Activated T-cell treated with anti-CD3 and anti-CD28 coated beads, Interleukin-2, amount 50 U/mL, for 72 hours (primary cell): ENCODE data around the gene R3HDM1. TPM values are rescaled to one million over a fixed set of nuclear protein-coding genes. Genes with fewer than 3 reads are reported as not detected.
A peak's percentile ranks its signal among the peaks of the same experiment; 100 is the strongest.
"Not testable (repeated sequence)": the region's sequence is repeated elsewhere in the genome, so short reads cannot be mapped to it uniquely, and the experiment has no call there.

Experiments
- ATAC-seq, 2 donors: fragments of 150-1000 bp; cut with Tn5 transposase; replicated peaks in 1 of 2; 2 replicates each; pipeline ENCODE4 v1.10.0; 2021; ENCODE audit warnings: moderate library complexity in 2 of 2, mild to moderate bottlenecking in 1 of 2
- DNase-seq, 2 donors: peaks; one replicate each; pipeline ENCODE4 v3.0.0; 2021 to 2022; ENCODE audit warnings: mixed read lengths in 1 of 2
- H3K27ac Mint-ChIP-seq: one replicate; pipeline ENCODE4 v1.8.0; 2022; ENCODE audit warnings: mild to moderate bottlenecking, moderate library complexity, mixed read lengths
- H3K27me3 Mint-ChIP-seq: one replicate; pipeline ENCODE4 v1.8.0; 2022; ENCODE audit warnings: low read depth, mixed read lengths
- H3K36me3 Mint-ChIP-seq, 2 donors: one replicate each; pipeline ENCODE4 v1.8.0; 2022; ENCODE audit warnings: mixed read lengths in 2 of 2, mild to moderate bottlenecking in 1 of 2; ENCODE audit not compliant: insufficient read depth in 2 of 2
- H3K4me1 Mint-ChIP-seq: one replicate; pipeline ENCODE4 v1.8.0; 2022; ENCODE audit warnings: low read depth, mixed read lengths
- H3K4me3 Mint-ChIP-seq, 2 donors: one replicate each; pipeline ENCODE4 v1.8.0; 2022; ENCODE audit warnings: mild to moderate bottlenecking in 2 of 2, mixed read lengths in 2 of 2, moderate library complexity in 2 of 2
- H3K9me3 Mint-ChIP-seq, 2 donors: one replicate each; pipeline ENCODE4 v1.8.0; 2022; ENCODE audit warnings: mixed read lengths in 2 of 2
- total RNA-seq, 2 donors: library from RNA; stranded (reverse); gene quantifications; one replicate each; pipeline ENCODE4 v1.2.3, GENCODE V29; 2022

R3HDM1 gene
- total RNA-seq, 2 donors from 2014 or later = 47.7 to 50.4 TPM

DNA sequence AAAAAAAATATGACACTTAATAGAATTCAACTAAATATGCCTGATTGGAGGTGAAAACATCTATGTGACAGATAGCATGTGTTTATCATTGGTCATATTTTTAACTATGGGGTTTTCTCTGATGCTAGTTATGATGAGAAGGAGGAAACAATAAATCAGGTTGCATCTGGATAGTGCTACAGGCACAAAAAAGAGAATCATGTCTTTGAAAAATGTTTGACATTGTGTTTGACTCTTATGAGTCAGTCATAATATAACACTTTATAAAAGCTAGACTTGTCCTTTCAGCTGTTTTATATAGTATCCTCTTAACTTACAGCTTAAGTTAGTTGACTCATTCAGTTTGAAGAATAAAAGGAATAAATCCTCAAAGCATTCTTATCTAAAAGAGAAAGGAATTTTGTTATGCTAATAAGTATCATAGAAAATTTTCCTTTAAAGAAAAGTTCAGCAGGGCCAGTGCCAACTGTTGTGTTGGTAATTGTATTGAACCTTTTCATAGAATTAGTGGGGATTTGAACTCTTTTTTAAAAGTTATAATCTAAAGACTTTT lies 131.9 kb downstream of the R3HDM1 start:
- H3K36me3 Mint-ChIP-seq = peaks cover 6 to 12% of the 10 kb centered on the region in 2 donors
- no peak for ATAC-seq
- H3K27me3 Mint-ChIP-seq = no peaks in the 10 kb centered on the region
- DNase-seq = no peak
- peaks cover 52% of the 10 kb centered on the region for H3K4me1 Mint-ChIP-seq
- no peaks in the 10 kb centered on the region for H3K9me3 Mint-ChIP-seq
- no peak overlapping the region for H3K4me3 Mint-ChIP-seq
- no peak overlapping the region for H3K27ac Mint-ChIP-seq

DNA sequence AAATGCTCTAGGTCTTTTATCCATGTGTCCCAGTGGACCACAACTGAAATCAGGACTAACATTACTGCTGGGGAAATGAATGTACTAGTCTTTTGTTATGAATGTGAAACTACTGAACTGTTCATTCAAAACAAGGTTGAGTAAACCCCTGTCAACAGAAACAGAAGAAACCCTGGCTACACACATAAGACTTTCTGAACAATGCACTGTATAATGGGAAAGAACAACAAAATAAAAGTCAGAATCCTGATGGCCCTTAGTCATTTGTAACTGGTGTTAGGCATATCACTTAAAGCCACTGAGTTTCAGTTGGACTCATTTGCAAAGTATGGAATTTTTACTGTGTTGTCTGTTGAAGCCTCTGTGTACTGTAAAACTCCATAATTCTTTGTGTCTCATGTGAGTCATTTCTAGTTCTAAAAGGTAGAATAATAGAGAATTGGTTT lies 133.4 kb downstream of the R3HDM1 start:
- Mint-ChIP-seq H3K27me3 (no peaks in the 10 kb centered on the region), H3K4me3 (no peak overlapping the region), H3K9me3 (no peaks in the 10 kb centered on the region), H3K4me1 (peaks cover 50% of the 10 kb centered on the region), H3K36me3 (peaks cover 6 to 12% of the 10 kb centered on the region in 2 donors), H3K27ac (peak overlapping the region; percentile 12)
- peak; percentile 85 to 89 for ATAC-seq
- DNase-seq = no peak

DNA sequence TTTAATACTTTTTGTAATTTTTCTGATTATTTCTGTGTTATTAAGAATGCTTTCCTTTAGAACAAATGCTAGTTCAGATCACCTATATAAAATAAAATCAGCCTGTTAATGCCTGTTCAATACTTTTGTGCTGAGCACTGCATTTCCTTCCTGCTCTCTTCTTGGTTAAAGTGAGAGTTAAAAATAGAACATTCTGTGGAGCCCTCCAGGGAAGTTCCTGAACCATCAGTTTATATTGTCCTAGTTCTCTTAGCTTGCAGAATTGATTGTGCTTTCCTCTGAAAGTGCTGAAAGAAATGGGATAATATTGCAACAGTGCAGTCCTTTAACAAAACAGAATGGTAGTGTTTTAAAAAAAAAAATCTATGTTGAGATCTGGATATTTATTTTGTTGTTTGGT lies 135.8 kb downstream of the R3HDM1 start:
- Mint-ChIP-seq H3K36me3 (peaks cover 2 to 8% of the 10 kb centered on the region in 2 donors), H3K27me3 (no peaks in the 10 kb centered on the region), H3K4me1 (peaks cover 32% of the 10 kb centered on the region), H3K4me3 (no peak overlapping the region), H3K27ac (no peak overlapping the region), H3K9me3 (no peaks in the 10 kb centered on the region)
- ATAC-seq = no peak
- DNase-seq = no peak

DNA sequence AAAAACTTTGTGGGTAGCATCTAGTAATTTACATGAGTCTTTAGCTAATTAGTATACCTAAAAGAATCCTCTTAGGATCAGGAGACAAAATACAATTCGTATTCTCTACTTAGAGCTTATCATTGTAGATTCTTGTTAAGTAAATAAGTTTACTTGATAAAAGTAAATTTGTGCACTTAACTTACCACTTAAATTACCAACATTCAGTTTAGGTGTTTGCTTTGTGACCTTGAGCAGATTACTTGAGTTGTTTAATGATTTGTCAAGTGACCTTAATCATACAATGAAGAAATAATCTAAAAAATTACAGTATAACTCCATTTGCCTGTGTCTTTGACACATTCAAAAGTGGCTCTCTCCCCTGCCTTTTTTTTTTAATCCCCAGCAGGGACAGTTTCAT lies 143.2 kb downstream of the R3HDM1 start:
- no peak overlapping the region for H3K4me3 Mint-ChIP-seq
- no peaks in the 10 kb centered on the region for H3K27me3 Mint-ChIP-seq

DNA sequence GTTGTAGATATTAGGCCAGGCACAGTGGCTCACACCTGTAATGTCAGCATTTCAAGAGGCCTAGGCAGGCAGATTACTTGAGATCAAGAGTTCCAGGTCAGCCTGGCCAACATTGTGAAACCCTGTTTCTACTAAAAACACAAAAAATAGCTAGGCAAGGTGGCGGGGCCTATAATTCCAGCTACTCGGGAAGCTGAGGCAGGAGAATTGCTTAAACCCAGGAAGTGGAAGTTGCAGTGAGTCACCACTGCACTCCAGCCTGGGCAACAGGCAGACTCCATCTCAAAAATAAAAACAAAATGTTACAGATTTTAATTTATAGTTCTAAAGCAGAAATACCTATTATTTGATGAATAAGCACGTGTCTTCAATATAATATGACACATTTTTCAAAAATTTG lies 144.7 kb downstream of the R3HDM1 start:
- no peak overlapping the region for H3K4me3 Mint-ChIP-seq
- H3K36me3 Mint-ChIP-seq = peaks cover 0 to 12% of the 10 kb centered on the region in 2 donors
- no peaks in the 10 kb centered on the region for H3K9me3 Mint-ChIP-seq
- no peak for ATAC-seq
- H3K4me1 Mint-ChIP-seq = no peaks in the 10 kb centered on the region
- no peaks in the 10 kb centered on the region for H3K27me3 Mint-ChIP-seq
- H3K27ac Mint-ChIP-seq = no peak overlapping the region
- no peak for DNase-seq

More for the DNA sequence above, 143.2 kb downstream of the R3HDM1 start:
- no peak for ATAC-seq
- Mint-ChIP-seq H3K4me1 (no peaks in the 10 kb centered on the region), H3K36me3 (peaks cover 0 to 10% of the 10 kb centered on the region in 2 donors), H3K9me3 (no peaks in the 10 kb centered on the region), H3K27ac (no peak overlapping the region)
- DNase-seq = no peak

DNA sequence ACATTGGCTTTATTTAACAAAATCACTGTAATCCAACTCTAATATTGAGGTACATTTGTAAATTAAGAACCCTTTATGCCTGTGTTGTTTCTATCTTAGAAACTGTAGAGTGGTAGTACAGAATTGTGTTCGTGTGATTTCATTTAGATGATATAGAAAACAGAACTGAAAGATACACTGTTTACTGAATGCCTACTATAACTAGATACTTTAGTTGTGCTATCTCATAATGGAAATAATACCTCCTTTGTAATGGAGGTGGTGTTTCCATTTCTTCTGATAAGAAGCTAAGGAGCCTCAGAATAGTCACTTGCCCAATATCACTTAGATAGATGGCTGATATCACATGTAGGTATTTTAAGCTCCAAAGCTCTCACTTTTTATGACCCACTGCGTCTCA lies 147.8 kb downstream of the R3HDM1 start:
- H3K36me3 Mint-ChIP-seq = peaks cover 1 to 16% of the 10 kb centered on the region in 2 donors
- H3K9me3 Mint-ChIP-seq = peaks cover 0 to 1% of the 10 kb centered on the region in 2 donors
- H3K4me1 Mint-ChIP-seq = no peaks in the 10 kb centered on the region
- H3K27me3 Mint-ChIP-seq = no peaks in the 10 kb centered on the region
- ATAC-seq (no peak), DNase-seq (no peak)
- H3K4me3 Mint-ChIP-seq = no peak overlapping the region
- H3K27ac Mint-ChIP-seq = no peak overlapping the region

DNA sequence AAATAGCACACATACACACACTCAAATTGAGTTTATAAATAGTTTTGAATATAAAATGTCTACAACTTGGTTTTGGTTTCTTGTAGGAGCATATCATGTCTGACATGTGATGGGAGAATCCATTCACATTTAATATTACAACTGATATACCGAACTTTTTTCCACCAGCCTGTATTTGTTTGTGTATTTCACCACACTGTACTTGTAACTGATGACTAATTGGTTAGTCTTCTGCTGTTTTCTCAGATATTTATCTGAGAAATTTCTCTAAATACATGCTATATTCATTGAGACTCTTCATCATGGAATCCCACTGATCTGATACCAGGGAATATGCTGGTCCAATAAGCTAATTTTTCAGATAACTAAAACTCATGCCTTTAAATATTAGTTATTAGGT lies 154.1 kb downstream of the R3HDM1 start:
- H3K4me1 Mint-ChIP-seq = peaks cover 26% of the 10 kb centered on the region
- no peaks in the 10 kb centered on the region for H3K27me3 Mint-ChIP-seq
- H3K27ac Mint-ChIP-seq = no peak overlapping the region
- ATAC-seq (no peak), DNase-seq (no peak)
- no peak overlapping the region for H3K4me3 Mint-ChIP-seq
- peaks cover 0 to 1% of the 10 kb centered on the region in 2 donors for H3K9me3 Mint-ChIP-seq
- H3K36me3 Mint-ChIP-seq = peaks cover 4 to 12% of the 10 kb centered on the region in 2 donors

DNA sequence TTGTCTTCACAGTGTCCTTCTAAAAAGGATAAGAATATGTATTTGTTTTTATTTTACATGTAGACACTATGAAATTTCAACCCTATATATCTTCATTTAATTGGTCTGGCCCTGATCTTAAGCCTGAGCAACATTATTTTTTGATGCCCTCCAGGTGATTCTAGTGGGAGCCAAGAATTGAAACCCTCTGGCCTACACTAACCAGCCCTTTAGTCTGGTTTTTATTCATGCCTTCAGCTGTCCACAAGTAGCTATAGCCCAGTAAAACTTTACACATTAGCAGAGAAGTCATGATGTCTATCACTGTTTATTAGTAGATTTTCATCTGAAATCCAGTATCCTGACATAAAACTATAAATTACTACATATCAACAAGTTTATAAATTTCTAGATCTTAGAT lies 157.7 kb downstream of the R3HDM1 start:
- Mint-ChIP-seq H3K27ac (peak overlapping the region; percentile 94), H3K4me1 (peaks cover 30% of the 10 kb centered on the region), H3K4me3 (peak overlapping the region in 1 of 2 donors; percentile 80), H3K36me3 (peaks cover 2 to 9% of the 10 kb centered on the region in 2 donors), H3K27me3 (no peaks in the 10 kb centered on the region), H3K9me3 (no peaks in the 10 kb centered on the region)
- ATAC-seq = no peak
- no peak for DNase-seq

DNA sequence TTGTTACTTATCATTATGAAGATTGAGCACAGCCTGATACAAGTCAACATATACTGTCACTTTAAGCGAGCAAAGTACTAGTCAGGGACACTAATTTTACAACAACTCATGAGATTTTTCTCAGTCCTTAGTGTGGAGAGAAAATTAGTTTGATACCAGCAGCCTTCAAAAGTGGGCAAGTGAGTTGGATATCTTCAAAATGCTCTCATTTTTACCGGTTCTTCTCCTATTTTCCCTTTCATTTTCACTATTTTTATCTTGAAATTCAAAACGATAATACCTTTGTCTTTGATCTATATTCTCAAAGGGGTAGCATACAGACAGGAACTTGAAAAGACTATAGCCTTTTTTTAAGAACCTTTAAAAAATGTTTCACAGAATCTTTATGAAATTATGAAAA lies 158.4 kb downstream of the R3HDM1 start:
- Mint-ChIP-seq H3K27ac (peak overlapping the region; percentile 94), H3K4me1 (peaks cover 30% of the 10 kb centered on the region), H3K27me3 (no peaks in the 10 kb centered on the region), H3K4me3 (peak overlapping the region; percentile 47 to 80), H3K36me3 (peaks cover under 1 to 7% of the 10 kb centered on the region in 2 donors), H3K9me3 (no peaks in the 10 kb centered on the region)
- DNase-seq = no peak
- peak; percentile 54 to 67 for ATAC-seq

DNA sequence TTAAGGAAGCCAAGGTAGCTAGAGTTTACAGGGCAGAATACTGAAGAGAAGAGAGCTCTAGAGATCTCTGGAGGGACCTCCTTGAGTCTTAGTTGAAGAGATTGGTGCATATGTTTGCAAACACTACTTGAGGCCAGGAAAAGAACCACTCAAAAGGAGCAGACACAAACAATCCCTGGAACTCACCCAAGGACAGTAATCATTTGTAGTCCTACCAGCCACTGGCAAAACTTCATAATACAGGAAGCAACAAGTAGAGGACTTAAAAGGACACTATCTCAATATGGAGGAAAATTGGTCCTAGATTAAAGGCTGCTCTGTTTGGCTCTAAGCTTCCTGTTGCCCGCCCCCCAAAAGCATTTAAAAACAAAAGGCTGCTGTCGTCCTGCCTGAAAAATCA lies 163.4 kb downstream of the R3HDM1 start:
- DNase-seq (no peak), ATAC-seq (no peak)
- no peak overlapping the region for H3K27ac Mint-ChIP-seq
- H3K9me3 Mint-ChIP-seq = no peaks in the 10 kb centered on the region
- peaks cover 0 to 10% of the 10 kb centered on the region in 2 donors for H3K36me3 Mint-ChIP-seq
- no peaks in the 10 kb centered on the region for H3K27me3 Mint-ChIP-seq
- peaks cover 11% of the 10 kb centered on the region for H3K4me1 Mint-ChIP-seq
- H3K4me3 Mint-ChIP-seq = no peak overlapping the region

DNA sequence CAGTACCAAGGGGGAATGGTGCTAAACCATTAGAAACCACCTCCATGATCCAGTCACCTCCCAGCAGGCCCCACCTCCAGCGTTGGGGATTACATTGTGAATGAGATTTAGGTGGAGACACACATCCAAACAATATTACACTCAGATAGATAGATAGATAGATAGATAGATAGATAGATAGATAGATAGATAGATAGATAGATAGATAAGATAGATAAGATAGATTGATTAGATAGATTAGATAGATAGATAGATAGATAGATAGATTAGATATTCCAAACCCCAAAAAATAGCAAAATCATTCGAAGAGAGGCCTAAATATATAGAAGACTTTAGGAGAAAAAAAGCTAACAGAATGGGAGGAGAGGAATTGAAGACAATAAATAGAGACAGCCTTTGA lies 167.6 kb downstream of the R3HDM1 start:
- DNase-seq (no peak), ATAC-seq (no peak)
- Mint-ChIP-seq H3K4me3 (no peak overlapping the region), H3K9me3 (no peaks in the 10 kb centered on the region), H3K27ac (no peak overlapping the region), H3K36me3 (peaks cover 0 to 9% of the 10 kb centered on the region in 2 donors), H3K27me3 (no peaks in the 10 kb centered on the region), H3K4me1 (no peaks in the 10 kb centered on the region)

DNA sequence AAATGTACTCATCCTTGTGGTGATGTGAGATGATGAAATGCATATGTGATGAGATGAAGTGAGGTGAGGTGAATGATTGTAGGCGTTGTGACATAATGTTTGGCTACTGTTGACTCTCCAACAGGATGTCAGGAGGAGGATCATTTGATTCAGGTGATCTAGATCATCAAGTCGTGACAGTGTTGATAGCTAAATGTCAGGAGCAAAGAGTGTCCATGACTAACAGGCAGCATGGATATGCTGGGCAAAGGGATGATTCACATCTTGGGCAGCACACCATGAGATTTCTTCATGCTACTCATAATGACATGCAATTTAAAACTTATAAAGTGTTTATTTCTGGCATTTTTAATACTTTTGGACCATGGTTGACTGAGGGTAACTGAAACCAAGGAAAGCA lies 170.2 kb downstream of the R3HDM1 start:
- Mint-ChIP-seq H3K27ac (no peak overlapping the region), H3K27me3 (no peaks in the 10 kb centered on the region), H3K4me1 (no peaks in the 10 kb centered on the region), H3K9me3 (no peaks in the 10 kb centered on the region), H3K36me3 (no peaks in the 10 kb centered on the region), H3K4me3 (no peak overlapping the region)
- no peak for DNase-seq
- ATAC-seq = peak in 1 of 2 donors; percentile 60

DNA sequence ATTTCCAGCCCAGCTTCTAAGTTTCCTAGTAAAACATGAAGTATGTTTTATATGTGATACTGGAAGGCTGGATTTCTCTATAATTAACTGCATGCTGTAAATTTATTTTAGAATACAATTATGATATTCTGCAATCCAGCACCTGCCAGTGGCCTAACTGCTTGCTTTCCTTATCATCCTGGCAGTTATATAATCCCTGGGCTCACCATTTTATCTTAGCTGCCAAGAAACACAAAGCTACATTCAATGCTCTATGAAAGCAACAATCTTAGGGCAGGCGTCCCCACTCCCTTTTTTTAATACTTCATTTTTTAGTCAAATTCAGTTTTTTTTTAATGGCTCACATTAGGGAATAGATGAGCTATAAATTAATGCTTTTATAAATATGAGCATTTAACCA lies 172.0 kb downstream of the R3HDM1 start:
- Mint-ChIP-seq H3K4me3 (no peak overlapping the region), H3K27ac (no peak overlapping the region), H3K9me3 (no peaks in the 10 kb centered on the region), H3K4me1 (no peaks in the 10 kb centered on the region), H3K36me3 (no peaks in the 10 kb centered on the region), H3K27me3 (no peaks in the 10 kb centered on the region)
- ATAC-seq (no peak), DNase-seq (no peak)

DNA sequence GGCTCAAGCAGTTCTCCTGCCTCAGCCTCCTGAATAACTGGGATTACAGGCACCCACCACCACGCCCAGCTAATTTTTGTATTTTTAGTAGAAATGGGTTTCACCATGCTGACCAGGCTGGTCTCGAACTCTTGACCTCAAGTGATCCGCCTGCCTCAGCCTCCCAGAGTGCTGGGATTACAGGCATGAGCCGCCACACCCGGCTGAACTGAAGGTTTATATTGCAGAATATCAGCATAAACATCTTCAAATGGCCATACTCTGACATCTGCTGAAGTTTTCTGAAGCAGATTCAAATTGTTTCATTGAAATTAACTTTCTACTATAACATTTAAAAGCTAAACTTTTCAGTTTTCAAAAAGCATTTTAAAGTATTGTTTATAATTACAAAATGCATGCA lies 172.8 kb downstream of the R3HDM1 start:
- H3K4me1 Mint-ChIP-seq, H3K4me3 Mint-ChIP-seq, DNase-seq, H3K27ac Mint-ChIP-seq, H3K27me3 Mint-ChIP-seq, ATAC-seq, H3K36me3 Mint-ChIP-seq, H3K9me3 Mint-ChIP-seq: not testable (repeated sequence)
